HepG2 (cell line): ENCODE results near the gene RABEPK. TPM values are rescaled to one million over a fixed set of nuclear protein-coding genes. Genes with fewer than 3 reads are reported as not detected.

Experiments
- ARID5B ChIP-seq: IDR thresholded peaks from 2 replicates; pipeline ENCODE4 v1.4.0; 2020; ENCODE audit warnings: mild to moderate bottlenecking, missing genetic modification reagents
- ARNTL ChIP-seq: sonication (generic); formaldehyde crosslinking; IDR thresholded peaks from 2 replicates; pipeline ENCODE4 v1.4.0; 2020; ENCODE audit warnings: mild to moderate bottlenecking, missing genetic modification reagents
- CREB3 ChIP-seq: sonication (generic); formaldehyde crosslinking; IDR thresholded peaks from 2 replicates; pipeline ENCODE4 v1.5.0; 2020; ENCODE audit warnings: missing genetic modification reagents
- EED ChIP-seq: sonication (generic); formaldehyde crosslinking; IDR thresholded peaks from 2 replicates; pipeline ENCODE4 v1.5.0; 2020; ENCODE audit warnings: mild to moderate bottlenecking, missing genetic modification reagents
- IKZF5 ChIP-seq: IDR thresholded peaks from 2 replicates; pipeline ENCODE4 v1.6.1; 2018; ENCODE audit warnings: missing genetic modification reagents, mild to moderate bottlenecking, missing compliant biosample characterization
- MZF1 ChIP-seq: sonication (generic); formaldehyde crosslinking; IDR thresholded peaks from 2 replicates; pipeline ENCODE4 v1.8.1; 2023; ENCODE audit warnings: mild to moderate bottlenecking, missing genetic modification reagents, borderline replicate concordance
- NCOR1 ChIP-seq: fragments of 200-600 bp; sonication (generic); IDR thresholded peaks from 2 replicates; pipeline ENCODE4 v1.7.0; 2017; ENCODE audit warnings: antibody characterized with exemption, low read length, borderline replicate concordance
- POLR2AphosphoS2 ChIP-seq: IDR thresholded peaks from 2 replicates; pipeline ENCODE4 v1.6.1; 2011; ENCODE audit warnings: low read depth, low read length, improper control_type of control experiment
- TEF ChIP-seq: sonication (generic); formaldehyde crosslinking; IDR thresholded peaks from 2 replicates; pipeline ENCODE4 v1.5.0; 2020; ENCODE audit warnings: missing genetic modification reagents
- TERF1 ChIP-seq: sonication (generic); formaldehyde crosslinking; IDR thresholded peaks from 2 replicates; pipeline ENCODE4 v1.8.0; 2022; ENCODE audit warnings: mild to moderate bottlenecking, missing genetic modification reagents, moderate library complexity
- ZNF10 ChIP-seq: sonication (generic); formaldehyde crosslinking; IDR thresholded peaks from 2 replicates; pipeline ENCODE4 v1.4.0; 2020; ENCODE audit warnings: mild to moderate bottlenecking, low read depth, missing genetic modification reagents, borderline replicate concordance
- ZNF3 ChIP-seq: IDR thresholded peaks from 2 replicates; pipeline ENCODE4 v1.7.0; 2017; ENCODE audit warnings: inconsistent platforms
- ZNF414 ChIP-seq: sonication (generic); formaldehyde crosslinking; IDR thresholded peaks from 2 replicates; pipeline ENCODE4 v1.5.0; 2020; ENCODE audit warnings: missing genetic modification reagents
- ZNF546 ChIP-seq: sonication (generic); formaldehyde crosslinking; conservative IDR thresholded peaks from 2 replicates; pipeline ENCODE4 v1.8.1; 2023; ENCODE audit warnings: mild to moderate bottlenecking, missing genetic modification reagents
- ZNF589 ChIP-seq: sonication (generic); formaldehyde crosslinking; conservative IDR thresholded peaks from 2 replicates; pipeline ENCODE4 v1.8.0; 2022; ENCODE audit warnings: mild to moderate bottlenecking, moderate library complexity, missing genetic modification reagents
- ZNF609 ChIP-seq: sonication (generic); formaldehyde crosslinking; IDR thresholded peaks from 2 replicates; pipeline ENCODE4 v1.4.0; 2020; ENCODE audit warnings: mild to moderate bottlenecking, missing genetic modification reagents, borderline replicate concordance
- polyA plus RNA-seq, 8 experiments: library from polyadenylated mRNA; depleted of rRNA in 3 of 8; stranded (reverse) in 7 of 8; unstranded in 1 of 8; fragments of >200 nt; fragmentation: Illumina TruSeq in 4 of 8; extraction: Trizol in 4 of 8; gene quantifications; 2 replicates each; pipeline versions ENCODE4 v1.2.1 to v1.2.3, GENCODE V29; 2011 to 2016; ENCODE audit warnings: low read depth in 4 of 8, missing spikeins in 1 of 8, mixed read lengths in 1 of 8; ENCODE audit not compliant: insufficient read depth in 1 of 8
- total RNA-seq, 5 experiments: library from RNA; depleted of rRNA; stranded (reverse); fragments of >200 nt; fragmentation: Illumina TruSeq; extraction: Trizol; gene quantifications; 2 replicates each; pipeline ENCODE4 v1.2.3, GENCODE V29; 2016; ENCODE audit warnings: low read depth in 1 of 5

The RABEPK gene
- total and polyA plus RNA-seq, 2 of the 13 experiments (the other 11 are each of a cell fraction or from before 2014, with no cell fraction given): 75.5 to 90.0 TPM

GRCh38 chr9:125272697-125273096 is 72.4 kb downstream of the RABEPK start (continued):
- peak; percentile 65; the same call in 1 of the 2 replicates for TF ChIP-seq ZNF609 (CRISPR knock-in tag)
- TF ChIP-seq POLR2AphosphoS2: no peak
- no peak for TF ChIP-seq CREB3 (CRISPR knock-in tag)
- TF ChIP-seq ARNTL (CRISPR knock-in tag): no peak
- no peak for TF ChIP-seq ZNF589 (CRISPR knock-in tag)
- no peak for TF ChIP-seq TERF1 (CRISPR knock-in tag)
- TF ChIP-seq ZNF546 (CRISPR knock-in tag): no peak
- no peak for TF ChIP-seq EED (CRISPR knock-in tag)
- no peak for TF ChIP-seq ZNF3 (CRISPR knock-in tag)
- peak; percentile 86 for TF ChIP-seq NCOR1
- peak; percentile 64; the same call in 1 of the 2 replicates for TF ChIP-seq IKZF5 (CRISPR knock-in tag)
- no peak for TF ChIP-seq ZNF10
- no peak for TF ChIP-seq MZF1 (CRISPR knock-in tag)
- no peak for TF ChIP-seq ZNF414 (CRISPR knock-in tag)
- peak; percentile 98 for TF ChIP-seq ARID5B (CRISPR knock-in tag)
- no peak for TF ChIP-seq TEF
